GM18511 (cell line): ENCODE results near the gene NUCB1.
A peak's percentile ranks its signal among the peaks of the same experiment; 100 is the strongest.

Source experiments
- ATAC-seq: cut with Tn5 transposase; IDR thresholded peaks from one replicate; pipeline ENCODE4 v1.9.1; 2021; ENCODE audit warnings: mild to moderate bottlenecking, moderate library complexity; ENCODE audit not compliant: unreplicated experiment

The NUCB1 gene

DNA sequence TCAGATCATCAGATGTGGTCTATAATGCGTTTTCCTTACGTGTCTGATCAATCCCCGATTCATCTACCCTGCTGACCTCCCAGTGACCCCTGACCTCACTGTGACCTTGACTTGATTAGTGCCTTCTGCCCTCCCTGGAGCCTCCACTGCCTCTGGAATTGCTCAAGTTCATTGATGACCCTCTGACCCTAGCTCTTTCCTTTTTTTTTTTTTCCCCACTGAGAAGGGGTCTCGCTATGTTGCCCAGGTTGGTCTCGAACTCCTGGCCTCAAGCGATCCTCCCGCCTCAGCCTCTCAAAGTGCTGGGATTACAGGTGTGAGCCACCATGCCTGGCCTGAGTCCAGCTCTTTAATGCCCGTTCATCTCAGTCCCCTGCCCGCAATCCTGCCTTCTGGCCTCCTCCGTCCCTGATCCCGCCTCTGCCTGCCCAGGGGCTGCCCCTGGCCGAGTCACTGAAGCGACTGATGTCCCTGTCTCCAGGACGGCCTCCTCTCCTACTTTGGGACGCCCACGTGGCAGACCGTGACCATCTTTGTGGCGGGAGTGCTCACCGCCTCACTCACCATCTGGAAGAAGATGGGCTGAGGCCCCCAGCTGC, 61.0 kb downstream of the NUCB1 start:
- no peak for ATAC-seq

- ATAC-seq = no peak
Measured at GRCh38 chr19:48961673-48962028, 61.5 kb downstream of the NUCB1 start.

GRCh38 chr19:48962029-48962848, 62.1 kb downstream of the NUCB1 start:
- ATAC-seq = peak; percentile 46

- ATAC-seq = no peak
Measured at GRCh38 chr19:48962849-48963165, 62.7 kb downstream of the NUCB1 start.

DNA sequence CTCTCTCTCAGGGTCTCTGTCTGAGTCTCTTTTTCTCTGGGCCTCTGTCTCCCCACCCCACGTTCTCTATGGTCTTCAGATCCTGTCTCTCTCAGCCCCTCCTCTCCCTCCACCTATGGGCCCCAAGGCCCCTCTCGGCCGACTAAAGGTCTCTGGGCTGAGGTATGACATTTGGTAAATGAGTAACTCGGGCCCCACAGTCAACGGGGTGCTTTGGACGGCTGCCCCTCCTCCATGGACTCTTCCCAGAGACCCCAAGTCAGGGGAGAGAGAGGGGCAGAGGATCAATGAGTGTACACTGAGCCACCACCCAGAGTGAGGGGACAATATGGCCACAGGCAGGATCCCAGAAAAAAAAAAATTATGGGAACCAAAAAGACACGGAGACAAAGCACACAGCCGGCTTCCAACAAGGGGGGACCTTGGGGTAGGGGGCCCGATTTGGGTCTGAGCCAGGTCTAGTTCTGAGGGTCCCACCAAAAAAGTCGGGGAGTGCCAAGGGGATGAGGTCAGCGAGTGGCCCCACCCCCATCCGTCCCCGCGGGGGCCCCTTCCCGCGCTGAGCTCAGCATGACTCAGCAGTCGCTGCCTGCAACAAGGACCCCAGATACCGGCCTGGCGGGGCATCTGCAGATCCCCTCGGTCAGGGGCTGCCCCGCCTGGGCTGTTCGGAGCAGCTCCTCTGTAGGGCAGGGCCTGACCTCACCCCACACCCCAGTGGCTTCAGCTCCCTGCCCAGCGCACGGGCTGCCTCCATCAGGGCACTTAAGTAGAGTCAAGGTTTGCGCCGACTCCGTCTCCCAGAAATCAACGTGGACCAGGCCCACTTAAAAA, 63.5 kb downstream of the NUCB1 start:
- peak; percentile 29 for ATAC-seq

- no peak for ATAC-seq
Measured at GRCh38 chr19:48964205-48965039, 64.3 kb downstream of the NUCB1 start.

DNA sequence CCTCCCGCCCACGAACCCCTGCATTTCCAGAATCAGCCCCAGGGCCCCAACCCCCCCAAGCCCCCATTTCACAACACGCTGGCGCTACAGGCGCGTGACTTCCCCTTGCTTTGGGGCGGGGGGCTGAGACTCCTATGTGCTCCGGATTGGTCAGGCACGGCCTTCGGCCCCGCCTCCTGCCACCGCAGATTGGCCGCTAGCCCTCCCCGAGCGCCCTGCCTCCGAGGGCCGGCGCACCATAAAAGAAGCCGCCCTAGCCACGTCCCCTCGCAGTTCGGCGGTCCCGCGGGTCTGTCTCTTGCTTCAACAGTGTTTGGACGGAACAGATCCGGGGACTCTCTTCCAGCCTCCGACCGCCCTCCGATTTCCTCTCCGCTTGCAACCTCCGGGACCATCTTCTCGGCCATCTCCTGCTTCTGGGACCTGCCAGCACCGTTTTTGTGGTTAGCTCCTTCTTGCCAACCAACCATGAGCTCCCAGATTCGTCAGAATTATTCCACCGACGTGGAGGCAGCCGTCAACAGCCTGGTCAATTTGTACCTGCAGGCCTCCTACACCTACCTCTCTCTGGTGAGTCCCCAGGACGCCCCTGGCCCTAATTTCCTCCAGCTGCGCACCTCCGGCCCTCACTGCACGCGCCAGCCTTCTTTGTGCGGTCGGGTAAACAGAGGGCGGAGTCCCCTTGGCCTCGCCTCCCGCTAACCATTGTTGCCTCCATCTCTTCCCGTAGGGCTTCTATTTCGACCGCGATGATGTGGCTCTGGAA, 65.1 kb downstream of the NUCB1 start, which contains the start of gene FTL:
FTL (plus strand) TSS at position 270 of the 766 bp plus-strand sequence; CDS start at position 469, 199 bp downstream.
- ATAC-seq = peak; percentile 47

DNA sequence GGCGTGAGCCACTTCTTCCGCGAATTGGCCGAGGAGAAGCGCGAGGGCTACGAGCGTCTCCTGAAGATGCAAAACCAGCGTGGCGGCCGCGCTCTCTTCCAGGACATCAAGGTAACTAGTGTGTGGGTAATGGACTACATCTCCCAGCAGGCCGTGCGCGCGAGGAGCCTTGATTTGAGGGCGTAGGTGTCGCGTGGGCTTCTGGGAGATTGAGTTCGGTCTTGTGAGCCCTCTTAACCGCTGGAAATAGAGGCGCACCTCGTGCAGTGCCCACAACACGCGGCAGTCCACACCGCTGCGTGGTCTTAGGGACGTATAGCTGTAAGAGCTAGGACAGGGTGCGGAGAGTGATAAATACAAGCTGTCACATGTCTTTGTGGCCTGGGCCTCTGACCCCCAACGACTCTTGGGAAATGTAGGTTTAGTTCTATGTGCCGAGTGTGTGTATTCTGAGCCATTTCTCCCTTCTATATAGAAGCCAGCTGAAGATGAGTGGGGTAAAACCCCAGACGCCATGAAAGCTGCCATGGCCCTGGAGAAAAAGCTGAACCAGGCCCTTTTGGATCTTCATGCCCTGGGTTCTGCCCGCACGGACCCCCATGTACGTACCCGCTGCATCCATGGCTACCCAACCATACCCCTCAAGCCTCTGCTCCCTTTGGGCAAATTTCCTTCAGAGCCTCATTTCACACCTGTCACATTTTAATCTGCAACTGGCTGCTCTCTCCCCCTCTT, 65.9 kb downstream of the NUCB1 start:
- peak; percentile 24 for ATAC-seq

DNA sequence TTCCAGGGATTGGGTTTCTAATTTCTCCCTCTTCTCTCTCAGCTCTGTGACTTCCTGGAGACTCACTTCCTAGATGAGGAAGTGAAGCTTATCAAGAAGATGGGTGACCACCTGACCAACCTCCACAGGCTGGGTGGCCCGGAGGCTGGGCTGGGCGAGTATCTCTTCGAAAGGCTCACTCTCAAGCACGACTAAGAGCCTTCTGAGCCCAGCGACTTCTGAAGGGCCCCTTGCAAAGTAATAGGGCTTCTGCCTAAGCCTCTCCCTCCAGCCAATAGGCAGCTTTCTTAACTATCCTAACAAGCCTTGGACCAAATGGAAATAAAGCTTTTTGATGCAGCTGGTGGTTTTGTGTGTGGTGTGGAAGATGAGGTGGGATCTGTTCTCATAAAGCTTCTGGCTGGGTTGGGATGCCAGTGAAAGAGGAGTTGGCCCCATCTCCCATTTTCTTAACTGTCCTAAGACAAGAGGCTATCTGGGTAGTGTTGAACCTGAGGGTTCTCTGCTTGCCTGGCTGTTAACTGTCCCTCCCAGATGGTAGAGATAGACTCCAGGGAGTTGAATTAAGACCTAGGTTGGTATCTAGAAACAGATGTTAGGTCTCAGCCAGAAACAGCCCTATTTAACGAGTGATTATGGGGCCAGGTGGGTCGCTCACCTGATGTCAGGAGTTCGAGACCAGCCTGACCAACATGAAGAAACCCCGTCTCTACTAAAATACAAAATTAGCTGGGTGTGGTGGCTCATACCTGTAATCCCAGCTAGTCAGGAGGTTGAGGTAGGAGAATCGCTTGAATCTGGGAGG, 66.6 kb downstream of the NUCB1 start:
- ATAC-seq = no peak

DNA sequence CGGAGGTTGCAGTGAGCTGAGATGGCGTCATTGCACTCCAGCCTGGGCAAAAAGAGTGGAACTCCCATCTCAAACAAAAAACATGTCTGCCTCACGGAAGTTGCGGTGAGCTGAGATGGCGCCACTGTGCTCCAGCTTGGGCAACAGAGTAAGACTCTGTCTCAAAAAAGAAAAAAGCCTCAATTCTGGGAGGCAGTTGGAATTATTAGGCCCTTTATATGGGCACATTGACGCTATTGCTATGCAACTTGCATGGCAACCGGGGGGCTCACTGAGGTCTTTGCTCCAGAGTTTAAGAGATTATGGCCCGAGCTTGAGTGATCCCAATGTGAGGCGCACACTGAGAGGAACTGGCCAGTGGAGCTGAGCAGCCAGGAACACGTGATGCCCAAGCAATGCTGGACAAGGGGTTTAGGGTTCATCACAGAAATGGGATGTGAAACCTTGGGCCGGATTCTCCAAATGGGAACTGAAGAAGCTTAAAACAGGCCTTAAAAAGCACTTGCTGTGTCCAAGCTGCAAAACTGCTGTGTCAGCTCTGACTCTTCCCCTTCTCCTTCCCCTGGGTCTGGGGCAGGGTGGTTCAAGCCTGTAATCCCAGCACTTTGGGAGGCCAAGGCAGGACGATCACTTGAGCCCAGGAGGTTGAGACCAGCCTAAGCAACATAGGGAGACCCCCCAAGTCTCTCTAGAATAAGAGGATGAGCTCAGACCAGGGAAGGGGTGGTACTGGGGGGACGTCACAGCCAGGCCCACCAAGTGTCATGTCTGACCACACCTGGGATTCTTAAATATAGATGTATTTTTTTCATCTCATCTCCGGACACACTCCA, 67.5 kb downstream of the NUCB1 start:
- ATAC-seq = no peak

- no peak for ATAC-seq
Measured at GRCh38 chr19:48968179-48968661, 68.1 kb downstream of the NUCB1 start.

GRCh38 chr19:48968813-48969218, 68.7 kb downstream of the NUCB1 start:
- no peak for ATAC-seq

GRCh38 chr19:48969276-48970138, 69.4 kb downstream of the NUCB1 start:
- ATAC-seq = no peak

- no peak for ATAC-seq
Measured at GRCh38 chr19:48970139-48970766, 70.1 kb downstream of the NUCB1 start.

DNA sequence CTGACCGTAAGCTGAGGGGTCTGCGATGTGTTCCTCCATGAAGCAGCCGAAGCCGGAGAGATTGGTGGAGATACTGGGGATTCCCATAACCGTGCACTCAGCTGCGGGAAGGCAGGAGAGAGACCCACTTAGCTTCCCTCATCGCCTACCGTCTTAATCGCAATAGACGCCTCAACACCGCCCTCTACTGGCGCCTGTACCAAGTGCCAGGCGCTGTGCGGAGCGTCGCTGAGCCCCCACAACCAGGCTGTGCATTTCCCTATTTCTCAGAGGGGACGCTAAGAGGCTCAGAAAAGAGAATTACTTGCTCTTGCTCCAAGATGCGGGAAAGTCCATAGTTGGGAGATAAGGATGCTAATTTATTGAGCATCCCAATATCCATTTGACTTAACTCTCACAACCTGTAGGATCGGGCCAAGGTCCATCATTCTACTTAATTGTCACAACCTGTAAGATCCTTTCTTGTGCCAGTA, 70.8 kb downstream of the NUCB1 start:
- ATAC-seq = no peak
